ENCODE data around the gene LRP4. TPM values are rescaled to one million over a fixed set of nuclear protein-coding genes. Genes with fewer than 3 reads are reported as not detected.

The LRP4 gene
- total and polyA plus RNA-seq, 2 of the 4 experiments (the other 2 are of a cell fraction) = 4.1 to 5.8 TPM

DNA sequence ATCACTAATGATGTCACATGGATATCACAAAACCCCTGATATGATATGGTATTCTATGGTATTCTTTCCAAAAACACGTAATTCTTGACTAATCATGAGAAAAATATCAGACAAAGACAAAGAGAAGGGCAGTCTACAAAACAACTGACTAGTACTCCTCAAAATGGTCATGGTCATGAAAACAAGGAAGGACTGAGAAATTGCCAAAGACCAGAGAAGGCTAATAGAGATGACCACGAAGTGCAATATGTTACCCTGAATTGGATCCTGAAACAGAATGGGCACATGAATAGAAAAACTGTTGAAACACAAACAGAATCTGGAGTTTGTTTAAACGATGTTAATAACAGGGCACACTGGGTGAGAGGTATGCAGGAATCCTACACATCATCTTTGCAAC, 82.5 kb downstream of the LRP4 start:
- Histone ChIP-seq H2BK15ac (ENCODE audit: low read depth, low read length) (no peak overlapping the region), H3K79me1 (ENCODE audit: low read depth in 1 of 2, low read length in 2 of 2) (peaks cover 0 to 56% of the 10 kb centered on the region in 2 experiments; a peak in 2 of 4 replicates), H2AK9ac (replicated peaks; ENCODE audit: low read depth, low read length, poor library complexity) (no peak overlapping the region), H3K56ac (ENCODE audit: extremely low read depth, insufficient read depth, low read length) (no peak overlapping the region), H2AK5ac (ENCODE audit: low read depth, low read length) (no peak overlapping the region), H2AFZ (replicated peaks; ENCODE audit: low read length, poor library complexity) (no peak overlapping the region), H3K27ac (ENCODE audit: insufficient read depth, low read length) (no peak overlapping the region), H3K9me3 (ENCODE audit: control insufficient read depth, insufficient read depth, low read length) (no peaks in the 10 kb centered on the region), H3K9me1 (ENCODE audit: insufficient read depth, low read length) (peaks cover 3% of the 10 kb centered on the region; the same call in 1 of the 2 replicates), H3K14ac (replicated peaks; ENCODE audit: low read depth, low read length) (no peak overlapping the region), H4K5ac (ENCODE audit: low read depth, low read length) (no peak overlapping the region), H2BK5ac (ENCODE audit: low read depth, low read length, poor library complexity, severe bottlenecking) (no peak overlapping the region), H2BK20ac (ENCODE audit: low read depth, low read length) (no peak overlapping the region), H4K8ac (ENCODE audit: low read depth in 2 of 2, low read length in 2 of 2) (no peak overlapping the region), H3K23ac (ENCODE audit: low read depth, low read length) (no peak overlapping the region), H3K18ac (ENCODE audit: low read depth, low read length) (no peak overlapping the region), H3K4me3 (ENCODE audit: insufficient read depth, low read depth, low read length) (no peak overlapping the region), H3K36me3 (ENCODE audit: control insufficient read depth, insufficient read depth, low read length) (no peaks in the 10 kb centered on the region), H4K20me1 (ENCODE audit: insufficient read depth, low read length) (peaks cover 25% of the 10 kb centered on the region), H3K27me3 (ENCODE audit: control insufficient read depth, insufficient read depth, low read length) (no peaks in the 10 kb centered on the region), H3K4ac (ENCODE audit: low read depth, low read length) (no peak overlapping the region), H3K9ac (ENCODE audit: low read depth, low read length) (no peak overlapping the region), H4K91ac (ENCODE audit: insufficient read depth, low read depth, low read length) (no peak overlapping the region), H3K4me1 (ENCODE audit: control insufficient read depth, insufficient read depth, low read length) (peaks cover 2% of the 10 kb centered on the region; the same call in 1 of the 2 replicates), H2BK120ac (ENCODE audit: low read depth, low read length) (no peak overlapping the region), H3K4me2 (ENCODE audit: low read depth, low read length) (no peak overlapping the region)
- intact Hi-C loops (cut with micrococcal nuclease) (no loop called here), in situ Hi-C loops (cut with MboI; ENCODE audit: low sequenced_read_pairs) (no loop called here), dilution Hi-C loops (cut with HindIII; ENCODE audit: low sequenced_read_pairs, unreplicated experiment) (no loop called here)
- no peak for TF ChIP-seq RCOR1 (IDR thresholded peaks at IDR 0.05; ENCODE audit: insufficient replicate concordance, low read length)
- TF ChIP-seq MXI1 (IDR thresholded peaks at IDR 0.05; ENCODE audit: borderline replicate concordance, low read depth, low read length) = no peak
- TF ChIP-seq CEBPB (IDR thresholded peaks at IDR 0.05; ENCODE audit: low read depth, low read length) = no peak
- TF ChIP-seq RFX5 (IDR thresholded peaks at IDR 0.05; ENCODE audit: low read depth, low read length) = no peak
- TF ChIP-seq, protein P1, sequence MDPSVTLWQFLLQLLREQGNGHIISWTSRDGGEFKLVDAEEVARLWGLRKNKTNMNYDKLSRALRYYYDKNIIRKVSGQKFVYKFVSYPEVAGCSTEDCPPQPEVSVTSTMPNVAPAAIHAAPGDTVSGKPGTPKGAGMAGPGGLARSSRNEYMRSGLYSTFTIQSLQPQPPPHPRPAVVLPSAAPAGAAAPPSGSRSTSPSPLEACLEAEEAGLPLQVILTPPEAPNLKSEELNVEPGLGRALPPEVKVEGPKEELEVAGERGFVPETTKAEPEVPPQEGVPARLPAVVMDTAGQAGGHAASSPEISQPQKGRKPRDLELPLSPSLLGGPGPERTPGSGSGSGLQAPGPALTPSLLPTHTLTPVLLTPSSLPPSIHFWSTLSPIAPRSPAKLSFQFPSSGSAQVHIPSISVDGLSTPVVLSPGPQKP (IDR thresholded peaks at IDR 0.05; ENCODE audit: borderline replicate concordance, low read depth, low read length) = no peak
- TF ChIP-seq FOS (IDR thresholded peaks at IDR 0.05; ENCODE audit: low read depth, low read length) = no peak
- no peak for TF ChIP-seq CHD1 (IDR thresholded peaks at IDR 0.05; ENCODE audit: low read depth, low read length)
- TF ChIP-seq NFE2L2 (IDR thresholded peaks at IDR 0.05; ENCODE audit: low read depth, low read length) = no peak
- TF ChIP-seq, protein P2, sequence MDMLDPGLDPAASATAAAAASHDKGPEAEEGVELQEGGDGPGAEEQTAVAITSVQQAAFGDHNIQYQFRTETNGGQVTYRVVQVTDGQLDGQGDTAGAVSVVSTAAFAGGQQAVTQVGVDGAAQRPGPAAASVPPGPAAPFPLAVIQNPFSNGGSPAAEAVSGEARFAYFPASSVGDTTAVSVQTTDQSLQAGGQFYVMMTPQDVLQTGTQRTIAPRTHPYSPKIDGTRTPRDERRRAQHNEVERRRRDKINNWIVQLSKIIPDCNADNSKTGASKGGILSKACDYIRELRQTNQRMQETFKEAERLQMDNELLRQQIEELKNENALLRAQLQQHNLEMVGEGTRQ (IDR thresholded peaks at IDR 0.05; ENCODE audit: low read depth, low read length) = no peak
- TF ChIP-seq MAZ (IDR thresholded peaks at IDR 0.05; ENCODE audit: borderline replicate concordance, low read depth, low read length) = no peak
- TF ChIP-seq, protein P3, sequence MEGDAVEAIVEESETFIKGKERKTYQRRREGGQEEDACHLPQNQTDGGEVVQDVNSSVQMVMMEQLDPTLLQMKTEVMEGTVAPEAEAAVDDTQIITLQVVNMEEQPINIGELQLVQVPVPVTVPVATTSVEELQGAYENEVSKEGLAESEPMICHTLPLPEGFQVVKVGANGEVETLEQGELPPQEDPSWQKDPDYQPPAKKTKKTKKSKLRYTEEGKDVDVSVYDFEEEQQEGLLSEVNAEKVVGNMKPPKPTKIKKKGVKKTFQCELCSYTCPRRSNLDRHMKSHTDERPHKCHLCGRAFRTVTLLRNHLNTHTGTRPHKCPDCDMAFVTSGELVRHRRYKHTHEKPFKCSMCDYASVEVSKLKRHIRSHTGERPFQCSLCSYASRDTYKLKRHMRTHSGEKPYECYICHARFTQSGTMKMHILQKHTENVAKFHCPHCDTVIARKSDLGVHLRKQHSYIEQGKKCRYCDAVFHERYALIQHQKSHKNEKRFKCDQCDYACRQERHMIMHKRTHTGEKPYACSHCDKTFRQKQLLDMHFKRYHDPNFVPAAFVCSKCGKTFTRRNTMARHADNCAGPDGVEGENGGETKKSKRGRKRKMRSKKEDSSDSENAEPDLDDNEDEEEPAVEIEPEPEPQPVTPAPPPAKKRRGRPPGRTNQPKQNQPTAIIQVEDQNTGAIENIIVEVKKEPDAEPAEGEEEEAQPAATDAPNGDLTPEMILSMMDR (conservative IDR thresholded peaks at IDR 0.05; ENCODE audit: low read depth, low read length) = no peak
- no peak for TF ChIP-seq BHLHE40 (IDR thresholded peaks at IDR 0.05; ENCODE audit: low read depth, low read length)
- TF ChIP-seq MAFK (IDR thresholded peaks at IDR 0.05; ENCODE audit: low read depth, low read length) = no peak
- TF ChIP-seq POLR2A (IDR thresholded peaks at IDR 0.05; ENCODE audit: low read depth, low read length) = no peak
- no peak for TF ChIP-seq RAD21 (IDR thresholded peaks at IDR 0.05; ENCODE audit: low read length)
- TF ChIP-seq SMC3 (IDR thresholded peaks at IDR 0.05; ENCODE audit: low read depth, low read length) = no peak
- 86% methylated on average over 1 of the region's 3 CpGs; no CpG with 5 or more reads in 1 of the 2 experiments for WGBS, 2 experiments (ENCODE audit: extremely low coverage in 2 of 2, insufficient read length in 1 of 2)
- ChIA-PET POLR2A (ENCODE audit: unreplicated experiment) (no interaction called here), CTCF (interaction anchor here (0.6 kb wide), 2 partner anchors 11 to 29 kb away, joined by 3 read pairs; no protein-coding TSS in a partner anchor)
- no TSS peak for BruUV-seq (replicated peaks)
- DNase-seq (no peak), ATAC-seq (ENCODE audit: low read depth) (no peak)
